Loucy (cell line): ENCODE data around the gene APLF.

Source experiments
- H2AFZ ChIP-seq: fragments of 200-600 bp; sonication (generic); 2 replicates; pipeline ENCODE4 v1.6.0; 2016; ENCODE audit warnings: antibody characterized with exemption, mild to moderate bottlenecking, low read length, moderate library complexity
- H3F3A ChIP-seq: fragments of 200-600 bp; 2 replicates; pipeline ENCODE4 v1.6.0; 2016; ENCODE audit warnings: antibody characterized with exemption, low read depth, mild to moderate bottlenecking
- H3K27me3 ChIP-seq: fragments of 200-600 bp; sonication (generic); 2 replicates; pipeline ENCODE4 v1.6.1; 2014; ENCODE audit warnings: low read length, mild to moderate bottlenecking; ENCODE audit not compliant: insufficient read depth, poor library complexity, severe bottlenecking
- H3K36me3 ChIP-seq: fragments of 200-600 bp; sonication (generic); 2 replicates; pipeline ENCODE4 v1.6.1; 2016; ENCODE audit warnings: low read length; ENCODE audit not compliant: insufficient read depth
- H3K4me1 ChIP-seq: fragments of 200-600 bp; sonication (generic); 2 replicates; pipeline ENCODE4 v1.5.1; 2014; ENCODE audit warnings: low read length, mild to moderate bottlenecking; ENCODE audit not compliant: insufficient read depth, poor library complexity, severe bottlenecking
- H3K4me2 ChIP-seq: fragments of 200-600 bp; sonication (generic); 2 replicates; pipeline ENCODE4 v1.6.0; 2014; ENCODE audit warnings: antibody characterized with exemption, low read length, low read depth, mild to moderate bottlenecking; ENCODE audit not compliant: poor library complexity, severe bottlenecking
- H3K4me3 ChIP-seq: fragments of 200-600 bp; sonication (generic); 2 replicates; pipeline ENCODE4 v1.5.1; 2014; ENCODE audit warnings: low read length, mild to moderate bottlenecking, mixed read lengths; ENCODE audit not compliant: poor library complexity, severe bottlenecking
- H3K79me2 ChIP-seq: fragments of 200-600 bp; sonication (generic); 2 replicates; pipeline ENCODE4 v1.6.1; 2014; ENCODE audit warnings: low read length; ENCODE audit not compliant: insufficient read depth
- H3K9ac ChIP-seq: fragments of 200-600 bp; sonication (generic); 2 replicates; pipeline ENCODE4 v1.6.0; 2014; ENCODE audit warnings: mild to moderate bottlenecking, low read depth, low read length, moderate library complexity; ENCODE audit not compliant: poor library complexity, severe bottlenecking
- H3K9me2 ChIP-seq: fragments of 200-600 bp; sonication (generic); replicated peaks from 2 replicates; pipeline ENCODE4 v1.6.1; 2016; ENCODE audit warnings: low read depth, low read length, mixed read lengths
- H3K9me3 ChIP-seq: fragments of 200-600 bp; sonication (generic); 2 replicates; pipeline ENCODE4 v1.6.1; 2014; ENCODE audit warnings: mild to moderate bottlenecking, antibody characterized with exemption, low read length, low read depth; ENCODE audit not compliant: insufficient read depth
- H4K20me1 ChIP-seq: fragments of 200-600 bp; sonication (generic); 2 replicates; pipeline ENCODE4 v1.6.0; 2014; ENCODE audit warnings: antibody characterized with exemption, low read length, mild to moderate bottlenecking; ENCODE audit not compliant: insufficient read depth, poor library complexity, severe bottlenecking
- EZH2phosphoT487 ChIP-seq: fragments of 200-600 bp; IDR thresholded peaks from 2 replicates; pipeline ENCODE4 v1.6.1; 2018; ENCODE audit warnings: antibody characterized with exemption, mild to moderate bottlenecking, moderate library complexity, borderline replicate concordance
- TF ChIP-seq, protein P1 (sequence below): fragments of 200-600 bp; sonication (generic); conservative IDR thresholded peaks from 2 replicates; pipeline ENCODE4 v1.5.1; 2014; ENCODE audit warnings: mild to moderate bottlenecking, antibody characterized with exemption, low read length

APLF gene

DNA sequence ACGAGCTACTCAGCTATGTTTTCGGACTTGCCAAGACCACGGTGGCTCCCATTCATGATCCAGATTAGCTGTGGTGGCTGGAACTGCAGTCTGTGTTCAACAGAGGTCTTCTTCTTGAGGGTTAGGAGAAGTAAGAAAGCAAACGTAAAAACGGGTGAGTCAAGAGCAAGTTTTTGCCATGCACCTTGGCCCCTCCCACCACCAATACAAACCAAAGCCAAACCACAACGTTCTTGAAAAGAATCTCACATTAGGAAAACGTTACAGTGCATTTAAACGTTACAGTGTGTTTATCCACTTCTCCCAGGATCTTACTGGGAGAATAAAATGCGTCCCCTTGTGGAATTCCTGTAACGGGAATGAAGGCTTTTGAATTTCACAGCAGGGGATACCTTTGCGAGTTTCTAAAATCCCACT, 1.0 kb upstream of the APLF start:
- peaks cover 32% of the 10 kb centered on the region for H3K4me1 ChIP-seq
- H3K9me3 ChIP-seq = no peaks in the 10 kb centered on the region
- H3K79me2 ChIP-seq = peaks cover 24% of the 10 kb centered on the region
- H3K9me2 ChIP-seq = no peaks in the 10 kb centered on the region
- H3K36me3 ChIP-seq = no peaks in the 10 kb centered on the region
- TF ChIP-seq, protein P1, sequence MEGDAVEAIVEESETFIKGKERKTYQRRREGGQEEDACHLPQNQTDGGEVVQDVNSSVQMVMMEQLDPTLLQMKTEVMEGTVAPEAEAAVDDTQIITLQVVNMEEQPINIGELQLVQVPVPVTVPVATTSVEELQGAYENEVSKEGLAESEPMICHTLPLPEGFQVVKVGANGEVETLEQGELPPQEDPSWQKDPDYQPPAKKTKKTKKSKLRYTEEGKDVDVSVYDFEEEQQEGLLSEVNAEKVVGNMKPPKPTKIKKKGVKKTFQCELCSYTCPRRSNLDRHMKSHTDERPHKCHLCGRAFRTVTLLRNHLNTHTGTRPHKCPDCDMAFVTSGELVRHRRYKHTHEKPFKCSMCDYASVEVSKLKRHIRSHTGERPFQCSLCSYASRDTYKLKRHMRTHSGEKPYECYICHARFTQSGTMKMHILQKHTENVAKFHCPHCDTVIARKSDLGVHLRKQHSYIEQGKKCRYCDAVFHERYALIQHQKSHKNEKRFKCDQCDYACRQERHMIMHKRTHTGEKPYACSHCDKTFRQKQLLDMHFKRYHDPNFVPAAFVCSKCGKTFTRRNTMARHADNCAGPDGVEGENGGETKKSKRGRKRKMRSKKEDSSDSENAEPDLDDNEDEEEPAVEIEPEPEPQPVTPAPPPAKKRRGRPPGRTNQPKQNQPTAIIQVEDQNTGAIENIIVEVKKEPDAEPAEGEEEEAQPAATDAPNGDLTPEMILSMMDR = no peak
- no peak for TF ChIP-seq EZH2phosphoT487
- H3K27me3 ChIP-seq = no peaks in the 10 kb centered on the region
- no peaks in the 10 kb centered on the region for H4K20me1 ChIP-seq
- H3K4me3 ChIP-seq = peak overlapping the region; percentile 90
- peak overlapping the region; percentile 95 for H3K4me2 ChIP-seq
- H3F3A ChIP-seq = no peaks in the 10 kb centered on the region
- peak overlapping the region; percentile 82 for H3K9ac ChIP-seq
- H2AFZ ChIP-seq = peak overlapping the region; percentile 85; the same call in 1 of the 2 replicates

DNA sequence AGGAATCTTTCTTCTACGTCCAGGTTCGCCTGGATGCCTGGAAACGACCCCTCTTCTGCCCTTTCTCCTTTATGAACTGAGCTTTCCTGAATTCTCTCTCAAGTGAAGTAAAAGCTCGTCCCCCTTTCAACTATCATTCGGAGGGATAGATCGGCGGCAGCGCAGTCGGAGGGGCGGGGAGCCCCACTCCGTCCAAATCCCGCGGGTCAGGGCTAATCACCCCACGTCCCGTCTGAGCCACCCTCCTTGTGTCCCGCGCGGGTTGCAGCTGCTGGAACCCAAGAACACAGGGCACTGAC, 658 bp upstream of the APLF start:
- no peaks in the 10 kb centered on the region for H3K9me3 ChIP-seq
- H3K4me3 ChIP-seq = peak overlapping the region; percentile 90
- no peaks in the 10 kb centered on the region for H3K9me2 ChIP-seq
- H3K79me2 ChIP-seq = peaks cover 24% of the 10 kb centered on the region
- peak overlapping the region; percentile 95 for H3K4me2 ChIP-seq
- peaks cover 32% of the 10 kb centered on the region for H3K4me1 ChIP-seq
- TF ChIP-seq, protein P1 = no peak
- no peak for TF ChIP-seq EZH2phosphoT487
- H3F3A ChIP-seq = no peaks in the 10 kb centered on the region
- peak overlapping the region; percentile 85 for H2AFZ ChIP-seq
- H3K27me3 ChIP-seq = no peaks in the 10 kb centered on the region
- peak overlapping the region; percentile 82 for H3K9ac ChIP-seq
- no peaks in the 10 kb centered on the region for H3K36me3 ChIP-seq
- H4K20me1 ChIP-seq = no peaks in the 10 kb centered on the region

DNA sequence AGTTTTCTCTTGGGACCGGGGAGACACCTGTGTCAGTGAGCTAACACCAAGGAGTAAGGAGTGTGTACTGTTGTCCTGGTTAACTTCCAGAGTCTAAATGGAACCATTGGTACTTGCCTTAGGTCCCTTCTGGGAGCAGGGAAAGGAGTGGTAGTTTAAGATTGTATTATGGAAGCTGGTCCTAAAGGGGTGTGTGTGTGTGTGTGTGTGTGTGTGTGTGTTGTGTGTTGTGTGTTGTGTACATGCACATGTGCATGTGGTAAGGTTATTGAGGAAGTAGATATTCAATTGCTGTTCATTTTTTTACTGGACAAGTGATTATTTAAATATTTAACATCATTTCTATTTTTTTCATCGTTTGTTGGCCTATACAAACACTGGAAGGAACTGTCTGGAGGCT, 1.4 kb downstream of the APLF start:
- peak overlapping the region; percentile 90 for H3K4me3 ChIP-seq
- peaks cover 24% of the 10 kb centered on the region for H3K79me2 ChIP-seq
- TF ChIP-seq EZH2phosphoT487 = no peak
- TF ChIP-seq, protein P1 = no peak
- H3K36me3 ChIP-seq = no peaks in the 10 kb centered on the region
- no peaks in the 10 kb centered on the region for H3K9me2 ChIP-seq
- H3K4me1 ChIP-seq = peaks cover 28% of the 10 kb centered on the region
- H3K4me2 ChIP-seq = peak overlapping the region; percentile 79
- H2AFZ ChIP-seq = no peak overlapping the region
- H3F3A ChIP-seq = no peaks in the 10 kb centered on the region
- H3K27me3 ChIP-seq = no peaks in the 10 kb centered on the region
- H3K9ac ChIP-seq = peak overlapping the region; percentile 82
- H3K9me3 ChIP-seq = no peaks in the 10 kb centered on the region
- H4K20me1 ChIP-seq = no peaks in the 10 kb centered on the region
